Transverse colon (tissue), 4 donors: ENCODE measurements around the gene BAZ2B.

Experiments
- EP300 ChIP-seq: sonication (generic); formaldehyde crosslinking; IDR thresholded peaks from one replicate; pipeline ENCODE4 v1.6.1; 2017; ENCODE audit warnings: antibody characterized with exemption, low read depth
- POLR2AphosphoS5 ChIP-seq, 3 donors: sonication (generic); formaldehyde crosslinking; IDR thresholded peaks; one replicate each; pipeline ENCODE4 v1.6.1; 2016; ENCODE audit warnings: antibody characterized with exemption in 3 of 3
- TF ChIP-seq, protein P1 (sequence below), 5 experiments: fragments of 200-600 bp in 3 of 5; fragments of 450-650 bp in 2 of 5; sonication (generic) in 3 of 5; IDR thresholded peaks; 1 replicate in 2 of 5; 2 replicates in 3 of 5; pipeline ENCODE4 v1.5.1; 2016 to 2017; ENCODE audit warnings: antibody characterized with exemption in 5 of 5, inconsistent platforms in 3 of 5, mild to moderate bottlenecking in 2 of 5, moderate library complexity in 1 of 5

DNA sequence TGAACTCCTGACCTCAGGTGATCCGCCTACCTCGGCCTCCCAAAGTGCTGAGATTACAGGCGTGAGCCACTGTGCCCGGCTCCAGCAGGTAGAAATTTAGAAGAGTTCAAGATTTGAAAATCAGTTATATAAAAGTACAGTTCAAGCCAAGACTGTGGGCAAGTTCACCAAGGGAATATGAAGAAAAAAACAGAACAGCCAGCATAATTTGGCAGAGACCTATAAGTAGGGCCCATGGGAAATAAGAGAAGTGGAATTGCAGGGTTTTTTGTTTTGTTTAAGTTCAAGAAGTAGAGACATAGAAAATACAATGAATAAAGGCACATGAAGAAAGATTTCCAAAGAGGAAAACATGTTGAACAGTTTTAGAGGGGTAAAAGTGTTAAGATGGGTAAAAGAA lies 57.9 kb downstream of the BAZ2B start:
- TF ChIP-seq, protein P1, sequence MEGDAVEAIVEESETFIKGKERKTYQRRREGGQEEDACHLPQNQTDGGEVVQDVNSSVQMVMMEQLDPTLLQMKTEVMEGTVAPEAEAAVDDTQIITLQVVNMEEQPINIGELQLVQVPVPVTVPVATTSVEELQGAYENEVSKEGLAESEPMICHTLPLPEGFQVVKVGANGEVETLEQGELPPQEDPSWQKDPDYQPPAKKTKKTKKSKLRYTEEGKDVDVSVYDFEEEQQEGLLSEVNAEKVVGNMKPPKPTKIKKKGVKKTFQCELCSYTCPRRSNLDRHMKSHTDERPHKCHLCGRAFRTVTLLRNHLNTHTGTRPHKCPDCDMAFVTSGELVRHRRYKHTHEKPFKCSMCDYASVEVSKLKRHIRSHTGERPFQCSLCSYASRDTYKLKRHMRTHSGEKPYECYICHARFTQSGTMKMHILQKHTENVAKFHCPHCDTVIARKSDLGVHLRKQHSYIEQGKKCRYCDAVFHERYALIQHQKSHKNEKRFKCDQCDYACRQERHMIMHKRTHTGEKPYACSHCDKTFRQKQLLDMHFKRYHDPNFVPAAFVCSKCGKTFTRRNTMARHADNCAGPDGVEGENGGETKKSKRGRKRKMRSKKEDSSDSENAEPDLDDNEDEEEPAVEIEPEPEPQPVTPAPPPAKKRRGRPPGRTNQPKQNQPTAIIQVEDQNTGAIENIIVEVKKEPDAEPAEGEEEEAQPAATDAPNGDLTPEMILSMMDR (IDR thresholded peaks at IDR 0.05) = no peak
- TF ChIP-seq POLR2AphosphoS5 (IDR thresholded peaks at IDR 0.05) (no peak), EP300 (no peak)
